H1 (cell line): ENCODE measurements around the gene EXT2. TPM values are rescaled to one million over a fixed set of nuclear protein-coding genes. Genes with fewer than 3 reads are reported as not detected.

Source experiments
- CTCF ChIA-PET: fragments of 300-600 bp; sonication (Branson Sonifier 250); formaldehyde crosslinking; loops from one replicate; lab custom pipeline; 2021; ENCODE audit not compliant: partially characterized antibody; lab: Charles Lee
- POLR2A ChIA-PET: fragments of 300-600 bp; sonication (Branson Sonifier 250); formaldehyde crosslinking; loops from one replicate; lab custom pipeline; 2021; ENCODE audit warnings: inconsistent platforms; ENCODE audit not compliant: partially characterized antibody; lab: Charles Lee
- DNase-seq, 2 experiments: peaks; one replicate each; pipeline versions ENCODE4 v3.0.0 to v3.0.0-alpha.2; 2010 to 2022; ENCODE audit warnings: low spot score in 2 of 2, low read depth in 1 of 2, mixed read lengths in 1 of 2
- FAIRE-seq: peaks from 2 replicates; lab custom pipeline; 2011; peaks lifted over from hg19 to GRCh38; lab: Jason Lieb, UNC
- H2AFZ ChIP-seq: 2 replicates; pipeline ENCODE4 v1.8.1; 2012; ENCODE audit warnings: low read length, inconsistent platforms
- H2AK5ac ChIP-seq: 2 replicates; pipeline ENCODE4 v1.6.1; 2013; ENCODE audit warnings: low read depth, low read length
- H2BK120ac ChIP-seq: replicated peaks from 2 replicates; pipeline ENCODE3; 2013; ENCODE audit warnings: low read depth, low read length, inconsistent platforms
- H2BK12ac ChIP-seq: 2 replicates; pipeline ENCODE4 v1.6.1; 2013; ENCODE audit warnings: low read depth, low read length
- H2BK15ac ChIP-seq: 2 replicates; pipeline ENCODE4 v1.6.1; 2013; ENCODE audit warnings: low read length
- H2BK20ac ChIP-seq: 2 replicates; pipeline ENCODE4 v1.6.1; 2013; ENCODE audit warnings: low read length
- H2BK5ac ChIP-seq: 2 replicates; pipeline ENCODE4 v1.6.1; 2013; ENCODE audit warnings: low read depth, low read length
- H3K14ac ChIP-seq: 2 replicates; pipeline ENCODE4 v1.6.1; 2013; ENCODE audit warnings: inconsistent platforms; ENCODE audit not compliant: insufficient read length
- H3K18ac ChIP-seq: 2 replicates; pipeline ENCODE4 v1.6.1; 2013; ENCODE audit warnings: low read length; ENCODE audit errors: extremely low read depth
- H3K23ac ChIP-seq: 2 replicates; pipeline ENCODE4 v1.6.1; 2013; ENCODE audit warnings: inconsistent platforms; ENCODE audit not compliant: insufficient read length
- H3K23me2 ChIP-seq: 2 replicates; pipeline ENCODE4 v1.6.1; 2013; ENCODE audit warnings: low read depth, low read length
- H3K27ac ChIP-seq: 2 replicates; pipeline ENCODE4 v1.6.1; 2011; ENCODE audit warnings: low read depth, low read length, inconsistent platforms
- H3K27me3 ChIP-seq, 4 experiments: replicated peaks in 1 of 4; 1 replicate in 1 of 4; 2 replicates in 3 of 4; pipeline versions ENCODE4 v1.6.1 to v1.8.1; 2011 to 2013; ENCODE audit warnings: low read length in 3 of 4, mild to moderate bottlenecking in 3 of 4, inconsistent platforms in 2 of 4, mixed read lengths in 2 of 4, moderate library complexity in 1 of 4; ENCODE audit not compliant: control insufficient read depth in 3 of 4, insufficient read depth in 3 of 4; ENCODE audit errors: extremely low read depth in 1 of 4
- H3K36me3 ChIP-seq, 4 experiments: 2 replicates each; pipeline versions ENCODE4 v1.6.1 to v1.8.1; 2011 to 2013; ENCODE audit warnings: mild to moderate bottlenecking in 4 of 4, low read length in 3 of 4, moderate library complexity in 2 of 4, control low read depth in 1 of 4, inconsistent platforms in 1 of 4; ENCODE audit not compliant: insufficient read depth in 4 of 4, control insufficient read depth in 2 of 4
- H3K4ac ChIP-seq: replicated peaks from 2 replicates; pipeline ENCODE3; 2013; ENCODE audit warnings: low read length, low read depth, mixed read lengths, inconsistent platforms; ENCODE audit not compliant: insufficient read length
- H3K4me1 ChIP-seq, 4 experiments: replicated peaks in 1 of 4; 1 replicate in 1 of 4; 2 replicates in 3 of 4; pipeline versions ENCODE4 v1.6.1 to v1.8.1; 2011 to 2013; ENCODE audit warnings: low read length in 3 of 4, inconsistent platforms in 2 of 4, mixed read lengths in 1 of 4; ENCODE audit not compliant: insufficient read depth in 4 of 4, control insufficient read depth in 3 of 4
- H3K4me2 ChIP-seq, 2 experiments: 2 replicates each; pipeline versions ENCODE4 v1.6.1 to v1.8.1; 2011 to 2013; ENCODE audit warnings: low read depth in 2 of 2, low read length in 2 of 2, control low read depth in 1 of 2, inconsistent platforms in 1 of 2, mild to moderate bottlenecking in 1 of 2; ENCODE audit not compliant: insufficient read depth in 1 of 2
- H3K4me3 ChIP-seq, 4 experiments: fragments of 200-600, 300-600 bp in 1 of 4; sonication (generic), shearing (Covaris generic), sonication (Bioruptor Twin) in 1 of 4; 2 replicates each; pipeline versions ENCODE4 v1.5.1 to v1.8.1; 2011 to 2016; ENCODE audit warnings: low read length in 4 of 4, low read depth in 3 of 4, control low read depth in 2 of 4, inconsistent platforms in 2 of 4, mild to moderate bottlenecking in 2 of 4, mixed read lengths in 1 of 4, moderate library complexity in 1 of 4; ENCODE audit not compliant: insufficient read depth in 2 of 4; ENCODE audit errors: extremely low read depth in 1 of 4
- H3K56ac ChIP-seq: replicated peaks from 2 replicates; pipeline ENCODE3; 2013; ENCODE audit warnings: low read depth, mild to moderate bottlenecking, mixed read lengths, low read length, inconsistent platforms; ENCODE audit not compliant: insufficient read length
- H3K79me1 ChIP-seq: 2 replicates; pipeline ENCODE4 v1.6.1; 2013; ENCODE audit warnings: low read depth, low read length, control low read depth
- H3K79me2 ChIP-seq, 2 experiments: 2 replicates each; pipeline versions ENCODE4 v1.6.1 to v1.8.1; 2012 to 2013; ENCODE audit warnings: low read length in 2 of 2, mild to moderate bottlenecking in 2 of 2, inconsistent platforms in 1 of 2; ENCODE audit not compliant: insufficient read depth in 2 of 2, control insufficient read depth in 1 of 2
- H3K9ac ChIP-seq, 4 experiments: replicated peaks in 1 of 4; 1 replicate in 1 of 4; 2 replicates in 3 of 4; pipeline versions ENCODE4 v1.6.1 to v1.8.1; 2011 to 2013; ENCODE audit warnings: low read depth in 3 of 4, low read length in 3 of 4, control low read depth in 2 of 4, mild to moderate bottlenecking in 2 of 4, moderate library complexity in 2 of 4, inconsistent platforms in 1 of 4; ENCODE audit errors: extremely low read depth in 1 of 4
- H3K9me3 ChIP-seq, 2 experiments: 2 replicates each; pipeline versions ENCODE4 v1.6.1 to v1.8.1; 2012 to 2013; ENCODE audit warnings: mild to moderate bottlenecking in 2 of 2, moderate library complexity in 2 of 2, control low read depth in 1 of 2, inconsistent platforms in 1 of 2, low read depth in 1 of 2, low read length in 1 of 2, mixed read lengths in 1 of 2; ENCODE audit not compliant: insufficient read depth in 2 of 2
- H4K20me1 ChIP-seq, 2 experiments: replicated peaks in 1 of 2; 2 replicates each; pipeline versions ENCODE3 to v1.8.1; 2011 to 2013; ENCODE audit warnings: inconsistent platforms in 2 of 2, low read length in 2 of 2, mild to moderate bottlenecking in 1 of 2; ENCODE audit not compliant: insufficient read depth in 2 of 2, control insufficient read depth in 1 of 2
- H4K5ac ChIP-seq: 2 replicates; pipeline ENCODE4 v1.6.1; 2013; ENCODE audit warnings: low read length, low read depth, mixed read lengths, inconsistent platforms; ENCODE audit not compliant: insufficient read length
- H4K8ac ChIP-seq: 2 replicates; pipeline ENCODE4 v1.8.0; 2013; ENCODE audit warnings: mild to moderate bottlenecking, moderate library complexity, low read length, inconsistent platforms; ENCODE audit not compliant: insufficient read depth; ENCODE audit errors: extremely low read depth
- H4K91ac ChIP-seq: replicated peaks from 2 replicates; pipeline ENCODE3; 2013; ENCODE audit warnings: low read length, mixed read lengths, inconsistent platforms; ENCODE audit not compliant: insufficient read length
- ATF3 ChIP-seq: IDR thresholded peaks from 2 replicates; pipeline ENCODE4 v1.6.1; 2011; ENCODE audit warnings: low read depth, mild to moderate bottlenecking, low read length; ENCODE audit not compliant: insufficient read depth
- BCL11A ChIP-seq, 2 experiments: IDR thresholded peaks; one replicate each; pipeline ENCODE4 v1.6.1; 2011; ENCODE audit warnings: low read depth in 2 of 2, low read length in 2 of 2, mild to moderate bottlenecking in 2 of 2
- CBX8 ChIP-seq: fragments of 300-800, 300-1000 bp; sonication (generic); IDR thresholded peaks from 2 replicates; pipeline ENCODE4 v1.7.1; 2016; ENCODE audit warnings: low read depth, low read length, borderline replicate concordance
- EZH2 ChIP-seq: fragments of 200-600 bp; sonication (generic); IDR thresholded peaks from 2 replicates; pipeline ENCODE4 v1.7.1; 2012; ENCODE audit warnings: low read depth, mild to moderate bottlenecking, moderate library complexity, low read length, inconsistent platforms; ENCODE audit not compliant: severe bottlenecking
- HDAC2 ChIP-seq, 2 experiments: fragments of 300-600 bp in 1 of 2; sonication (generic) in 1 of 2; IDR thresholded peaks; 2 replicates each; pipeline ENCODE4 v1.6.1; 2011 to 2012; ENCODE audit warnings: low read depth in 2 of 2, low read length in 2 of 2, mild to moderate bottlenecking in 2 of 2, moderate library complexity in 2 of 2, borderline replicate concordance in 1 of 2, inconsistent platforms in 1 of 2
- NANOG ChIP-seq: IDR thresholded peaks from 2 replicates; pipeline ENCODE4 v1.6.1; 2011; ENCODE audit warnings: low read length, low read depth, mild to moderate bottlenecking, inconsistent platforms; ENCODE audit not compliant: insufficient read depth, poor library complexity, severe bottlenecking
- TAF1 ChIP-seq: IDR thresholded peaks from 2 replicates; pipeline ENCODE4 v1.6.1; 2011; ENCODE audit warnings: mild to moderate bottlenecking, low read depth, low read length
- USF2 ChIP-seq: IDR thresholded peaks from 2 replicates; pipeline ENCODE4 v1.6.1; 2011; ENCODE audit warnings: low read length, improper control_type of control experiment
- WGBS, 2 experiments: shearing (Covaris generic) in 1 of 2; methylation state at CpG; one replicate each; pipeline versions ENCODE4 v1.1.6 to v1.1.7; 2013 to 2015; ENCODE audit warnings: low lambda C conversion rate in 2 of 2, mixed read lengths in 2 of 2, inconsistent platforms in 1 of 2, low coverage in 1 of 2, missing lambda C conversion rate in 1 of 2; ENCODE audit not compliant: insufficient replicate concordance in 2 of 2, insufficient coverage in 1 of 2, insufficient read length in 1 of 2; ENCODE audit errors: extremely low coverage in 1 of 2, missing lambda C conversion rate in 1 of 2; 5-methylcytosine and 5-hydroxymethylcytosine counted together
- polyA plus RNA-seq, 7 experiments: library from polyadenylated mRNA; depleted of rRNA in 3 of 7; stranded (reverse) in 5 of 7; unstranded in 2 of 7; fragments of >200 nt in 5 of 7; fragments of 200-250 nt in 2 of 7; gene quantifications; 1 replicate in 5 of 7; 2 replicates in 1 of 7; 4 replicates in 1 of 7; pipeline versions ENCODE4 v1.2.1 to v1.2.3, GENCODE V29; 2011 to 2013; ENCODE audit warnings: missing spikeins in 2 of 7, mixed read lengths in 2 of 7
- total RNA-seq: library from RNA; stranded (reverse); fragmentation: NEBNext Ultra II Directional; extraction: Animal tissue kit (Norgen Biotek cat#: 25700); gene quantifications from 2 replicates; pipeline ENCODE4 v1.2.1, GENCODE V29; 2021

The EXT2 gene
- total and polyA plus RNA-seq, 2 of the 8 experiments (the other 6 are each of a cell fraction or from before 2014, with no cell fraction given) = 29.8 to 42.8 TPM

- POLR2A ChIA-PET = interaction anchor here (1.6 kb wide), 1 partner anchor 9 kb away, joined by 4 read pairs; no protein-coding TSS in a partner anchor
- Histone ChIP-seq H4K5ac (no peak overlapping the region), H2BK15ac (no peak overlapping the region), H3K23me2 (no peaks in the 10 kb centered on the region; the same call in 1 of the 2 replicates), H2BK5ac (no peak overlapping the region), H3K4ac (no peak overlapping the region), H2BK20ac (no peak overlapping the region), H2BK120ac (no peak overlapping the region), H4K8ac (no peak overlapping the region), H3K4me1 (no peaks in the 10 kb centered on the region; a peak in 1 of 7 replicates), H4K20me1 (no peaks in the 10 kb centered on the region), H3K79me2 (no peaks in the 10 kb centered on the region), H3K23ac (no peak overlapping the region), H3K4me2 (no peak overlapping the region), H2AK5ac (no peak overlapping the region), H3K4me3 (no peak overlapping the region)
- CTCF ChIA-PET = interaction anchor here (0.9 to 3.2 kb wide), 8 partner anchors 8 to 703 kb away, joined by 3 to 25 read pairs (median 4); no protein-coding TSS in a partner anchor
- DNase-seq = no peak
- WGBS, 2 experiments = 87% methylated on average over 4 of the region's 4 CpGs; no CpG with 5 or more reads in 1 of the 2 experiments
- TF ChIP-seq TAF1 (no peak), USF2 (no peak), CBX8 (no peak), NANOG (no peak), HDAC2 (IDR thresholded peaks at IDR 0.05; ENCODE audit: borderline replicate concordance in 1 of 2, low read depth in 2 of 2, low read length in 2 of 2) (no peak), EZH2 (no peak), ATF3 (no peak), BCL11A (IDR thresholded peaks at IDR 0.05; ENCODE audit: low read depth in 2 of 2, low read length in 2 of 2) (no peak)
- TF ChIP-seq, all 59 proteins: peak for 0
- Histone ChIP-seq H3K9ac (no peak overlapping the region), H3K27me3 (no peaks in the 10 kb centered on the region), H3K14ac (no peak overlapping the region), H3K9me3 (peaks cover 4 to 14% of the 10 kb centered on the region in 2 experiments; a peak in 3 of 4 replicates), H3K36me3 (no peaks in the 10 kb centered on the region), H3K56ac (no peak overlapping the region), H3K79me1 (no peaks in the 10 kb centered on the region), H2AFZ (no peak overlapping the region), H4K91ac (no peak overlapping the region), H3K18ac (no peak overlapping the region), H2BK12ac (no peak overlapping the region), H3K27ac (no peak overlapping the region)
- FAIRE-seq = no peak
Measured at GRCh38 chr11:44256673-44257291, 161.3 kb downstream of the EXT2 start.
